IPS-11a (cell line): ENCODE measurements around the gene TANK.
"Not testable (repeated sequence)": the region's sequence is repeated elsewhere in the genome, so short reads cannot be mapped to it uniquely, and the experiment has no call there.

Experiments used
- H3K4me3 ChIP-seq: one replicate; pipeline ENCODE4 v1.5.1; 2013; ENCODE audit warnings: low read depth, low read length, control low read depth

TANK gene

GRCh38 chr2:161160226-161161073 is at the start of gene TANK:
TANK (plus strand) TSS chr2:161160428; CDS start chr2:161179663, 19,235 bp downstream.
- peak within 1 kb of the TSS; percentile 93 for H3K4me3 ChIP-seq

- no peak overlapping the region for H3K4me3 ChIP-seq
Measured at GRCh38 chr2:161111531-161111930, 48.7 kb upstream of the TANK start.

- H3K4me3 ChIP-seq = no peak overlapping the region
Measured at GRCh38 chr2:161112908-161113307, 47.3 kb upstream of the TANK start.

GRCh38 chr2:161113693-161114575 is 46.3 kb upstream of the TANK start:
- no peak overlapping the region for H3K4me3 ChIP-seq

- H3K4me3 ChIP-seq = no peak overlapping the region
Measured at GRCh38 chr2:161115205-161115604, 45.0 kb upstream of the TANK start.

GRCh38 chr2:161115605-161116380 is 44.4 kb upstream of the TANK start:
- H3K4me3 ChIP-seq = no peak overlapping the region

GRCh38 chr2:161116509-161116908 is 43.7 kb upstream of the TANK start:
- H3K4me3 ChIP-seq = no peak overlapping the region

GRCh38 chr2:161117506-161117905 is 42.7 kb upstream of the TANK start:
- H3K4me3 ChIP-seq = no peak overlapping the region

- no peak overlapping the region for H3K4me3 ChIP-seq
Measured at GRCh38 chr2:161118722-161119121, 41.5 kb upstream of the TANK start.

GRCh38 chr2:161119483-161119882 is 40.7 kb upstream of the TANK start:
- H3K4me3 ChIP-seq = no peak overlapping the region

GRCh38 chr2:161120775-161121174 is 39.5 kb upstream of the TANK start:
- H3K4me3 ChIP-seq = no peak overlapping the region

- no peak overlapping the region for H3K4me3 ChIP-seq
Measured at GRCh38 chr2:161121622-161122021, 38.6 kb upstream of the TANK start.

- H3K4me3 ChIP-seq = no peak overlapping the region
Measured at GRCh38 chr2:161122772-161123530, 37.3 kb upstream of the TANK start.

- no peak overlapping the region for H3K4me3 ChIP-seq
Measured at GRCh38 chr2:161123531-161124030, 36.6 kb upstream of the TANK start.

- no peak overlapping the region for H3K4me3 ChIP-seq
Measured at GRCh38 chr2:161124201-161124600, 36.0 kb upstream of the TANK start.

- H3K4me3 ChIP-seq = no peak overlapping the region
Measured at GRCh38 chr2:161128885-161129284, 31.3 kb upstream of the TANK start.

GRCh38 chr2:161130354-161130753 is 29.9 kb upstream of the TANK start:
- H3K4me3 ChIP-seq = no peak overlapping the region

- no peak overlapping the region for H3K4me3 ChIP-seq
Measured at GRCh38 chr2:161131074-161131680, 29.1 kb upstream of the TANK start.

GRCh38 chr2:161131804-161132203 is 28.4 kb upstream of the TANK start:
- no peak overlapping the region for H3K4me3 ChIP-seq

- not testable (repeated sequence) for H3K4me3 ChIP-seq
Measured at GRCh38 chr2:161132384-161132783, 27.8 kb upstream of the TANK start.
